Skin epidermis (tissue), 12 donors: ENCODE data around the gene PFDN4.

ENCODE experiments used
- H3K27ac ChIP-seq, 21 experiments: fragments of 200-600 bp; sonication (generic) in 11 of 21; one replicate each; pipeline ENCODE4 v1.5.0; 2020; ENCODE audit warnings: mild to moderate bottlenecking in 3 of 21, inconsistent platforms in 2 of 21, moderate library complexity in 2 of 21
- H3K4me3 ChIP-seq, 7 experiments: fragments of 200-600 bp; sonication (generic) in 2 of 7; one replicate each; pipeline ENCODE4 v1.5.0; 2020; ENCODE audit warnings: inconsistent platforms in 2 of 7, mild to moderate bottlenecking in 2 of 7, moderate library complexity in 1 of 7

The PFDN4 gene

GRCh38 chr20:54197621-54198604 is 10.0 kb upstream of the PFDN4 start:
- H3K27ac ChIP-seq, result no peak overlapping the region
- H3K4me3 ChIP-seq, result no peak overlapping the region

GRCh38 chr20:54199283-54199682 is 8.6 kb upstream of the PFDN4 start:
- no peak overlapping the region for H3K4me3 ChIP-seq

GRCh38 chr20:54199721-54200176 is 8.1 kb upstream of the PFDN4 start:
- H3K27ac ChIP-seq, result no peak overlapping the region
- H3K4me3 ChIP-seq, result no peak overlapping the region

More at GRCh38 chr20:54199283-54199682, 8.6 kb upstream of the PFDN4 start:
- H3K27ac ChIP-seq, result no peak overlapping the region

- H3K27ac ChIP-seq, result no peak overlapping the region
- H3K4me3 ChIP-seq, result no peak overlapping the region
Observed at GRCh38 chr20:54200487-54201267, 7.2 kb upstream of the PFDN4 start.

- Histone ChIP-seq H3K27ac (no peak overlapping the region), H3K4me3 (no peak overlapping the region)
Observed at GRCh38 chr20:54201268-54201846, 6.5 kb upstream of the PFDN4 start.

GRCh38 chr20:54203281-54203680 is 4.6 kb upstream of the PFDN4 start:
- no peak overlapping the region for H3K4me3 ChIP-seq

GRCh38 chr20:54204063-54204462 is 3.8 kb upstream of the PFDN4 start:
- no peak overlapping the region for H3K4me3 ChIP-seq
- H3K27ac ChIP-seq, result no peak overlapping the region

More at GRCh38 chr20:54203281-54203680, 4.6 kb upstream of the PFDN4 start:
- H3K27ac ChIP-seq, result no peak overlapping the region

- no peak overlapping the region for H3K4me3 ChIP-seq
Observed at GRCh38 chr20:54204481-54204880, 3.4 kb upstream of the PFDN4 start.

GRCh38 chr20:54205450-54205849 is 2.4 kb upstream of the PFDN4 start:
- no peak overlapping the region for H3K27ac ChIP-seq
- H3K4me3 ChIP-seq, result no peak overlapping the region

More at GRCh38 chr20:54204481-54204880, 3.4 kb upstream of the PFDN4 start:
- no peak overlapping the region for H3K27ac ChIP-seq

GRCh38 chr20:54207053-54207742 is 689 bp upstream of the PFDN4 start:
- peak overlapping the region in 19 of 21 experiments; percentile 94 to 100 (median 99) for H3K27ac ChIP-seq
- H3K4me3 ChIP-seq, result peak overlapping the region; percentile 76 to 98 (median 94)

GRCh38 chr20:54208548-54209176 is 775 bp downstream of the PFDN4 start:
- Histone ChIP-seq H3K27ac (peak overlapping the region; percentile 94 to 100 (median 99)), H3K4me3 (peak overlapping the region; percentile 76 to 98 (median 94))

- Histone ChIP-seq H3K4me3 (peak overlapping the region in 5 of 7 experiments; percentile 76 to 98 (median 97)), H3K27ac (peak overlapping the region in 1 of 21 experiments; percentile 98)
Observed at GRCh38 chr20:54209216-54209813, 1.4 kb downstream of the PFDN4 start.

- Histone ChIP-seq H3K4me3 (no peak overlapping the region), H3K27ac (no peak overlapping the region)
Observed at GRCh38 chr20:54212226-54212625, 4.3 kb downstream of the PFDN4 start.

GRCh38 chr20:54212871-54213270 is 5.0 kb downstream of the PFDN4 start:
- H3K4me3 ChIP-seq, result no peak overlapping the region
- no peak overlapping the region for H3K27ac ChIP-seq

- Histone ChIP-seq H3K4me3 (no peak overlapping the region), H3K27ac (no peak overlapping the region)
Observed at GRCh38 chr20:54214566-54214965, 6.7 kb downstream of the PFDN4 start.

GRCh38 chr20:54215157-54215789 is 7.4 kb downstream of the PFDN4 start:
- Histone ChIP-seq H3K4me3 (no peak overlapping the region), H3K27ac (no peak overlapping the region)

GRCh38 chr20:54217762-54218161 is 9.9 kb downstream of the PFDN4 start:
- no peak overlapping the region for H3K4me3 ChIP-seq
- no peak overlapping the region for H3K27ac ChIP-seq

GRCh38 chr20:54218470-54218869 is 10.6 kb downstream of the PFDN4 start:
- Histone ChIP-seq H3K27ac (no peak overlapping the region), H3K4me3 (no peak overlapping the region)
